ENCODE results near the gene C3orf85. TPM values are rescaled to one million over a fixed set of nuclear protein-coding genes. Genes with fewer than 3 reads are reported as not detected.
A peak's percentile ranks its signal among the peaks of the same experiment; 100 is the strongest.

C3orf85 gene
- total RNA-seq, 1 donor from 2014 or later: not detected

DNA sequence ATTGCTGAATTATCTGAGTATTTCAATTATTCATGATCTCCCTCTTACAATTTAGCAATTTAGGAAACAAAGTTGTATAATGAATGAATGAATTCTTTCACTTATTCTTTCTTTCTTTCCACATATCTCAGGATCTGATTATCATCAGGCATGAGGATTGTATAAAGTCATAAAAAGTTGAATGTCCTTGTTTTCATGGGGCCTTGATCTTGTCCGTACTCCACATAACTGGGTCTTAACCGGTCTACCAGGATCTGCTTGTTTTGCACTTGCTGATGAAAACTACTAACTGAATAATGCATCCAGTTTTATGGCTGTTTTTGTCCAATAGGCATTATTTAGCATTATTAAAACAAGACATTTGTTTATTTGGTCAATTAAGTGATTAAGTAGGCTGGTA is 12.6 kb downstream of the C3orf85 start:
- TF ChIP-seq, protein P1, sequence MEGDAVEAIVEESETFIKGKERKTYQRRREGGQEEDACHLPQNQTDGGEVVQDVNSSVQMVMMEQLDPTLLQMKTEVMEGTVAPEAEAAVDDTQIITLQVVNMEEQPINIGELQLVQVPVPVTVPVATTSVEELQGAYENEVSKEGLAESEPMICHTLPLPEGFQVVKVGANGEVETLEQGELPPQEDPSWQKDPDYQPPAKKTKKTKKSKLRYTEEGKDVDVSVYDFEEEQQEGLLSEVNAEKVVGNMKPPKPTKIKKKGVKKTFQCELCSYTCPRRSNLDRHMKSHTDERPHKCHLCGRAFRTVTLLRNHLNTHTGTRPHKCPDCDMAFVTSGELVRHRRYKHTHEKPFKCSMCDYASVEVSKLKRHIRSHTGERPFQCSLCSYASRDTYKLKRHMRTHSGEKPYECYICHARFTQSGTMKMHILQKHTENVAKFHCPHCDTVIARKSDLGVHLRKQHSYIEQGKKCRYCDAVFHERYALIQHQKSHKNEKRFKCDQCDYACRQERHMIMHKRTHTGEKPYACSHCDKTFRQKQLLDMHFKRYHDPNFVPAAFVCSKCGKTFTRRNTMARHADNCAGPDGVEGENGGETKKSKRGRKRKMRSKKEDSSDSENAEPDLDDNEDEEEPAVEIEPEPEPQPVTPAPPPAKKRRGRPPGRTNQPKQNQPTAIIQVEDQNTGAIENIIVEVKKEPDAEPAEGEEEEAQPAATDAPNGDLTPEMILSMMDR (conservative IDR thresholded peaks at IDR 0.05): no peak
- peaks cover 5% of the 10 kb centered on the region for H3K9me3 Mint-ChIP-seq
- no peak overlapping the region for H3K27ac Mint-ChIP-seq (ENCODE audit: unreplicated experiment)
- no peaks in the 10 kb centered on the region for H3K4me1 Mint-ChIP-seq
- H3K36me3 Mint-ChIP-seq (ENCODE audit: low read depth): no peaks in the 10 kb centered on the region
- no peaks in the 10 kb centered on the region for H3K27me3 Mint-ChIP-seq (ENCODE audit: low read depth)
- H3K4me3 Mint-ChIP-seq: no peak overlapping the region
- DNase-seq (ENCODE audit: low read depth, low spot score): no peak

DNA sequence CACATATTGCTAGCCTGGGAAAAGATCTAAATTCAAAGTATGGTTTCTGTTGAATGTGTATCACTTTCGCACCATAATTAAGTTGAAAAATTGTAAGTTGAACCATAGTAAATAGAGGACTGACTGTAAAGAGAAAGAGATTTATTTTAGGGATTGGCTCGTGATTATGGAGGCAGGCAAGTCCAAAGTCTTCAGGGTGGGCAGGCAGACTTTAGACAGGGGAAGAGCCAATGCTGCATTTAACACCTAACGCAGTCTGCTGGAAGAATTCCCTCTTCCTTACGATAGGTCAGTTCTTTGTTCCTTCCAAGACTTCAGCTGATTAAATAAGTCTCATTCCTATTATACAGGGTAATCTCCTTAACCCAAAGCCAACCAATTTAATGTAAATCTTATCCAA is 15.8 kb downstream of the C3orf85 start:
- H3K4me1 Mint-ChIP-seq: no peaks in the 10 kb centered on the region
- no peaks in the 10 kb centered on the region for H3K36me3 Mint-ChIP-seq (ENCODE audit: low read depth)
- TF ChIP-seq, protein P1 (conservative IDR thresholded peaks at IDR 0.05): no peak
- DNase-seq (ENCODE audit: low read depth, low spot score): no peak
- H3K4me3 Mint-ChIP-seq: no peak overlapping the region
- peak overlapping the region; percentile 39 for H3K27ac Mint-ChIP-seq (ENCODE audit: unreplicated experiment)
- H3K27me3 Mint-ChIP-seq (ENCODE audit: low read depth): no peaks in the 10 kb centered on the region
- peaks cover 6% of the 10 kb centered on the region for H3K9me3 Mint-ChIP-seq

DNA sequence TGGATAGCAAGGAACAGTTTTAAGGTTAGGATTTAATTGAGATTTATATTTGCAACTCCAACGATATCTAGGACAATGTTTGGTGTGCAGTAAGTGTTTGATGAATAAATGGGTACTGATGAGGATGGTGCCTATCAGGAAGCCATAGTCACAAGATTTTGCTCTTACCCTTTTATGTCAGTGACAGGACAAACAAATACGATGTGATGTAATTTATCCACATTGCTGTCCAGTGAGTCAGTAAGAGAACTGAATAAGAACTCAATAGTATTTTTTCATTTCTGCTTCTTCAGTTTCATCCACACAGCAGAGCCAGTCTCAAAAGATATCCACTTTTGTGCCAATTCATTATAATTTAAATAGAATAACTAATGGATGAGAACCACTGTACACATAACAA is 18.5 kb downstream of the C3orf85 start:
- H3K9me3 Mint-ChIP-seq: peaks cover 6% of the 10 kb centered on the region
- no peaks in the 10 kb centered on the region for H3K4me1 Mint-ChIP-seq
- H3K4me3 Mint-ChIP-seq: no peak overlapping the region
- TF ChIP-seq, protein P1 (conservative IDR thresholded peaks at IDR 0.05): no peak
- H3K36me3 Mint-ChIP-seq (ENCODE audit: low read depth): no peaks in the 10 kb centered on the region
- DNase-seq (ENCODE audit: low read depth, low spot score): no peak
- H3K27ac Mint-ChIP-seq (ENCODE audit: unreplicated experiment): no peak overlapping the region
- no peaks in the 10 kb centered on the region for H3K27me3 Mint-ChIP-seq (ENCODE audit: low read depth)

DNA sequence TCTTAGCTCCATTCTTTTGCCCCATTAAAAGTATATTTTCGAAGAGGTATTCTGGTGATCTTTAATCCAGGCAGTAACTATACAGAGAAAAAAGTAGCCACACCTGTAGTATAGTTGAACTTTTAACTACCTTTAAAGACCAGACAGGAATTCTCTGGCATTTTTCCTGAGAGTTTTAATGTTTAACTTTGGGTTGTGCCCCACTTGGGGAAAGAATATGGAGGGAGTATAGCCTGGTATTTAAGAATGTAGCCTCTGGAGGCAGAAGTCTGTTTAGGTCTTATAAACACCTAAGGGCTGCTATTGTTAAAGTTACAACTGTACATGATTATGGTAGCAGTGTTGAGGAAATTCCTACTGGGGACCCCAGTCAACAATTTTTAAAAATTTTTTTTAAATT is 19.3 kb downstream of the C3orf85 start:
- Mint-ChIP-seq H3K27ac (ENCODE audit: unreplicated experiment) (no peak overlapping the region), H3K4me3 (no peak overlapping the region), H3K27me3 (ENCODE audit: low read depth) (no peaks in the 10 kb centered on the region), H3K4me1 (no peaks in the 10 kb centered on the region), H3K9me3 (peaks cover 6% of the 10 kb centered on the region), H3K36me3 (ENCODE audit: low read depth) (no peaks in the 10 kb centered on the region)
- TF ChIP-seq, protein P1 (conservative IDR thresholded peaks at IDR 0.05): no peak
- DNase-seq (ENCODE audit: low read depth, low spot score): no peak

DNA sequence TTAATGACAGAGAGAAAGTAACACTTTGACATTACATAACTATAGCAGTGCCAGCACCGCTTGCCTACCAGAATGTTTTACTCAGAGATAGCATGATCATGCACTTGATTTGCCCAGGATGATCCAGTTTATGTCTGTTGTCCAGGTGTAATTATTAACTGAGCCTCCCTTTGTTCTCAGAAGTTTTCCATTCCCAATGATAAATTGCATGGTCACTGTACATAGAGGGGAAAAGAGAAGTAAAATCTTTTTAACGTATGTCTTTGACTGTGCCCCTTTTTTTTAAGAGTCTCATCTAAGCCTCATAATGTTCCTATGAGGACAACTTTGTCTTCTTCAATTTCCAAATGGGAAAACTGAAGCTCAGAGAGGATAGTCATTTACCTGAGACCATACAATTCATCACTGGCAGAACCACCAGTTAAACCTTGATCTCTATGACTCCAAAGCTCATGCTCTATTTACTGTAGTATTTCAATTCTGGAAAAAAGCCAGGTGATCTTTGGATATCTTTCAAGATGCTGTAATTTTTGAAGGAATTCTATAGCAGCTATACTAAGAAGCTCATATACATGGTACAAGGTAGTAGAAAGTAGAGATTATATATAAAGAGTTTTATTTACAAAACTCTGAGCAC is 25.1 kb downstream of the C3orf85 start:
- Mint-ChIP-seq H3K9me3 (no peaks in the 10 kb centered on the region), H3K36me3 (ENCODE audit: low read depth) (no peaks in the 10 kb centered on the region), H3K27ac (ENCODE audit: unreplicated experiment) (no peak overlapping the region), H3K4me1 (no peaks in the 10 kb centered on the region), H3K4me3 (no peak overlapping the region), H3K27me3 (ENCODE audit: low read depth) (no peaks in the 10 kb centered on the region)
- TF ChIP-seq, protein P1 (conservative IDR thresholded peaks at IDR 0.05): no peak
- DNase-seq (ENCODE audit: low read depth, low spot score): no peak

Data from neural crest cell (in vitro differentiated cells).